Bronchial epithelial cell (primary cell): Measurements from ENCODE around the gene HDAC8. TPM values are rescaled to one million over a fixed set of nuclear protein-coding genes. Genes with fewer than 3 reads are reported as not detected.
"Not testable (repeated sequence)": the region's sequence is repeated elsewhere in the genome, so short reads cannot be mapped to it uniquely, and the experiment has no call there.

Source experiments
- DNase-seq: peaks from one replicate; pipeline ENCODE4 v3.0.0-alpha.2; 2010; ENCODE audit warnings: low read depth
- FAIRE-seq: peaks from 2 replicates; lab custom pipeline; 2011; peaks lifted over from hg19 to GRCh38; lab: Jason Lieb, UNC
- H3K27me3 ChIP-seq: 2 replicates; pipeline ENCODE4 v1.5.1; 2011; ENCODE audit warnings: low read length; ENCODE audit not compliant: control insufficient read depth, insufficient read depth
- H3K36me3 ChIP-seq: 2 replicates; pipeline ENCODE4 v1.5.1; 2011; ENCODE audit warnings: low read length; ENCODE audit not compliant: control insufficient read depth, insufficient read depth
- H3K4me3 ChIP-seq: 2 replicates; pipeline ENCODE4 v1.5.1; 2011; ENCODE audit warnings: mild to moderate bottlenecking, low read depth, low read length, control low read depth
- total RNA-seq: library from RNA; depleted of rRNA; stranded (reverse); fragments of >200 nt; gene quantifications from 2 replicates; pipeline ENCODE4 v1.2.1, GENCODE V29; 2014
- TF ChIP-seq, protein P1 (sequence below): IDR thresholded peaks from 2 replicates; pipeline ENCODE4 v1.5.1; 2011; ENCODE audit warnings: mild to moderate bottlenecking, moderate library complexity, low read length, control low read depth, inconsistent platforms; ENCODE audit not compliant: insufficient read depth, severe bottlenecking

The HDAC8 gene
- total RNA-seq, 1 donor from 2014 or later, result 17.6 TPM

DNA sequence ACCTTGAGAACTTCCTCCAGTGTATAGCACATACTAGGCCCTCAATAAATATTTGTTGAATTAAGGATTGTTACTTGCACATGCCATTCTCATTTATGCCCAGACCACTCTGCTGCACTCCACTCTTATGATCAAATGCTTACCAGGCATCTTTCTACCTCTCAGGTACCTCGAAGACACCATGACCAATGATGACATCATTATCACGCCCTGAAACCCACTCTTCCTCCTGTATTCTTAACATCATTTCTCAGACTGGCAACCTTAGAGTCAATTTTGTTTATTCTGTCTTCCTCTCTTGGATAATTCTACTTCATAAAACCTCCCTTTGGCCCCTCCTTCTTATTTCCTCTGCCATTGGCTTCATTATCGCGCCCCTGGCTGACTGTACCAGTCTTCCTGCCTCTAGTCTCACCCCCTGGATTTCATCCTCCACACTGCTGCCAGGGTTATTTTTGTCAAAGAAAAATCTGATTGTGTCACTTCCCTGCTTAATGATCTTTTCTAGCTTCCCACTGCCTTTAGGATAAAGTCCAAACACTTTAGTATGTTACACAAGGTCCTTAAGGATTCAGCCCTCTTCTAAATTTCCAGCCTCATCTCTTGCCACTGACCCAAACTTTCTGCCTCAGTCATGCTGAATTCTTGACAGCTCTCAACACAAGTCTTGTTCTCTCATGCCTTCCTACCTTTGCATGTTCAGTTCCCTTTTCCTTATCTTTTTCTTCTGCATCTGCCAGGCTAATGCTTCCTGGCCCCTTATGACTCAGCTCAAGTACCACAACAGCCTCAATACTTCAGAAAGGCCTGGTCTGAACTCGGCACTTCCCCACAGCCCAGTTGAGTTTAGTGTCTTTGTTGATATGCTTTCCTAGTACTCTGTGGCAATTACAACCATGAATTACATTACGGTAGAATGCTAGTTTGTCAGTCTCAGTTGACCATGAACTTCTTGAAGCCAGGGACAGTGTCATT lies 45.8 kb downstream of the HDAC8 start:
- no peaks in the 10 kb centered on the region for H3K27me3 ChIP-seq
- TF ChIP-seq, protein P1, sequence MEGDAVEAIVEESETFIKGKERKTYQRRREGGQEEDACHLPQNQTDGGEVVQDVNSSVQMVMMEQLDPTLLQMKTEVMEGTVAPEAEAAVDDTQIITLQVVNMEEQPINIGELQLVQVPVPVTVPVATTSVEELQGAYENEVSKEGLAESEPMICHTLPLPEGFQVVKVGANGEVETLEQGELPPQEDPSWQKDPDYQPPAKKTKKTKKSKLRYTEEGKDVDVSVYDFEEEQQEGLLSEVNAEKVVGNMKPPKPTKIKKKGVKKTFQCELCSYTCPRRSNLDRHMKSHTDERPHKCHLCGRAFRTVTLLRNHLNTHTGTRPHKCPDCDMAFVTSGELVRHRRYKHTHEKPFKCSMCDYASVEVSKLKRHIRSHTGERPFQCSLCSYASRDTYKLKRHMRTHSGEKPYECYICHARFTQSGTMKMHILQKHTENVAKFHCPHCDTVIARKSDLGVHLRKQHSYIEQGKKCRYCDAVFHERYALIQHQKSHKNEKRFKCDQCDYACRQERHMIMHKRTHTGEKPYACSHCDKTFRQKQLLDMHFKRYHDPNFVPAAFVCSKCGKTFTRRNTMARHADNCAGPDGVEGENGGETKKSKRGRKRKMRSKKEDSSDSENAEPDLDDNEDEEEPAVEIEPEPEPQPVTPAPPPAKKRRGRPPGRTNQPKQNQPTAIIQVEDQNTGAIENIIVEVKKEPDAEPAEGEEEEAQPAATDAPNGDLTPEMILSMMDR, result no peak
- no peak for FAIRE-seq
- H3K4me3 ChIP-seq, result no peak overlapping the region
- no peaks in the 10 kb centered on the region for H3K36me3 ChIP-seq
- peak; percentile 12 for DNase-seq

DNA sequence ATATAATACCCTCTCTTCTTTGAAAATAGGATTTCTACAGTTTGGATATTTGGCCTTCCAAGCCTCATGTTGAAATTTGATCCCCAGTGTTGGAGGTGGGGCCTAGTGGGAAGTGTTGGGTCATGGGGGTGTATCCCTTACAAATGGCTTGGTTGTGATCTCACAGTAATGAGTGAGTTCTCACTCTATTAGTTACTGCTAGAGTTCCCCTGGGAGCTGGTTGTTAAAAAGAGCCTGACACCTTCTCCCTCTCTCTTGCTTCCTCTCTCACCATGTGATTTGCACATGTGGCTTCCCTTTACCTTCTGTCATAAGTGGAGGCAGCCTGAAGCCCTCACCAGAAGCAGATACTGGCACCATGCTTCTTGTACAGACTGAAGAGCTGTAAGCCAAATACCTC lies 73.9 kb downstream of the HDAC8 start:
- DNase-seq (peak; percentile 8), FAIRE-seq (no peak)
- Histone ChIP-seq H3K4me3 (no peak overlapping the region), H3K27me3 (no peaks in the 10 kb centered on the region), H3K36me3 (no peaks in the 10 kb centered on the region)
- TF ChIP-seq, protein P1, result no peak

DNA sequence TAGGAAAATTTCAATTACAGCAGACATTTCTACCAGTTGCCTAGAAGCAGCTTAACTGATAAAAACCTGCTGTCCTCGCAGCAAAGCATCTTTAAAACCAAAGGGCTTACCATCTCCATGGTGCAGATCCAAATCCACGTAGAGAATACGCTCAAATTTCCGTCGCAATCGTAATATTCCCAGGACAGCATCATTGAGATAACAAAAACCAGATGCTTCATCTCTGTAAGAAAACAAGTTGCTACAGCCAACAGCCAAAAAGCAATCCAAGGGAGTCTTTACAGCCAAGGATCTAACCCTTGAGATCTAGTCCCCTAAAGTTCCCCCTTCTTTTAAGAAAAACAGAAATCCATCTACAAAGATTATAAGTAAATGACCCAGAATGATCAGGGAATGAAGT lies 77.6 kb downstream of the HDAC8 start:
- no peak overlapping the region for H3K4me3 ChIP-seq
- FAIRE-seq (no peak), DNase-seq (no peak)
- TF ChIP-seq, protein P1, result no peak
- H3K36me3 ChIP-seq, result no peaks in the 10 kb centered on the region
- no peaks in the 10 kb centered on the region for H3K27me3 ChIP-seq

DNA sequence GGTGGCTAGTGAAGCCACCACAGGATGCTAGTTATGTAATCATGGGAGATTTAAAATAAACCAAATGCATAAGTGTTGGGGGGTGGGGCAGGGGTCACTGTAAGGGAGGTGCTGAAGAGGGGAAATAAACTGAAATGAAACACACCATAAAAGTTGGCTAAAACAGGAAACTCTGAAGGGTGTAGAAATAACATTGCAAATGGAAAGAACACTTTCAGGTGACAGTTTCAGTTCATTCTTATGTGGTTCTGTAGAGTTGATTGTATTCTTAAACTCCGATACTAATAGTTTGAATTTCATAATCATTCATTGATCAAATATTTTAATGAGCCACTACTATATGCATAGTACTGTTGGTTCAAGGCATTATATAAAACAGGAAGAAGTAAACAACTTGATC lies 80.1 kb downstream of the HDAC8 start:
- DNase-seq (no peak), FAIRE-seq (no peak)
- H3K27me3 ChIP-seq, result no peaks in the 10 kb centered on the region
- TF ChIP-seq, protein P1, result no peak
- H3K36me3 ChIP-seq, result no peaks in the 10 kb centered on the region
- no peak overlapping the region for H3K4me3 ChIP-seq

DNA sequence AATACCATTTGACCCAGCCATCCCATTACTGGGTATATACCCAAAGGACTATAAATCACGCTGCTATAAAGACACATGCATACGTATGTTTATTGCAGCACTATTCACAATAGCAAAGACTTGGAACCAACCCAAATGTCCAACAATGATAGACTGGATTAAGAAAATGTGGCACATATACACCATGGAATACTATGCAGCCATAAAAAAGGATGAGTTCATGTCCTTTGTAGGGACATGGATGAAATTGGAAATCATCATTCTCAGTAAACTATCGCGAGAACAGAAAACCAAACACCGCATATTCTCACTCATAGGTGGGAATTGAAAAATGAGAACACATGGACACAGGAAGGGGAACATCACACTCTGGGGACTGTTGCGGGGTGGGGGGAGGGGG lies 82.4 kb downstream of the HDAC8 start:
- H3K4me3 ChIP-seq, FAIRE-seq, H3K36me3 ChIP-seq, H3K27me3 ChIP-seq, DNase-seq: not testable (repeated sequence)

DNA sequence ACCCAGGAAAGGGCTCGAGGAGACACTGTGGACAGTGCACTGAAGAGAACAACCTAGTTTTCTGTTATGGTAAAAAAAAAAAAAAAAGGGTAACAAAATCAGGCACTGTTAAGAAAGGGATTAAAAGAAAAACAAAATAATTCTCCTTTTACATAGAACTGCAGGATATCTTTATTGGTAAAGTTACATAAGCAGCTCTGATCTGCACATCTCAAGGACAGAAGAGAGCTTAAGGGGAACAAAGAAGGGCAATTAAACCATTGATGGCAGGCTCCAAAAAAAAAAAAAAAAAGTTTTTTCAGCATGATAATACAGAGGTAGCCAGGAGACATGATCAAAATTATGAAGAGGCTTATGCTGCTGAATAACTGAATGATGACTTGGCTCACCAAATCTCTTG lies 85.0 kb downstream of the HDAC8 start:
- TF ChIP-seq, protein P1, result no peak
- Histone ChIP-seq H3K4me3 (no peak overlapping the region), H3K27me3 (no peaks in the 10 kb centered on the region), H3K36me3 (no peaks in the 10 kb centered on the region)
- FAIRE-seq (no peak), DNase-seq (no peak)
